ENCODE results near the gene SAMD3.

DNA sequence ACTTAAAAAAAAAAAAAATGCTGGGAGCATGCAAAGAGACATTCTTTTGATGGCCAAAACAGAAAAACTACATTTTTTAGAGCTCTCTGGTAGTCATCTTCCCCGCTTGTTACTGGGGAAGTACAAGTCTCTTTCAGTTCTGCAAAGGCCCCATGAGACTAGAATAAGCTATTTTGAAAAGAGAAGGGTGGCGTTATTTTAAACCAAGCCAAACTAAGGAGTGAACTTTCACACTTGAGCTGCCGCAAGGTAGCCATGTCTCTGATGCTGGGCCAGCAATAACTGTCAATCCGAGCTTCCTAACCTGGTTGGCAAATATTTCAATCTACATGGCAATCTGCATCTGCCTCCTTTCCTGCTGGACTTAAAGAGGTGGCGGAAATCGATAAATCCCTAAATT lies 107.7 kb downstream of the SAMD3 start:
- TF ChIP-seq, protein P1, sequence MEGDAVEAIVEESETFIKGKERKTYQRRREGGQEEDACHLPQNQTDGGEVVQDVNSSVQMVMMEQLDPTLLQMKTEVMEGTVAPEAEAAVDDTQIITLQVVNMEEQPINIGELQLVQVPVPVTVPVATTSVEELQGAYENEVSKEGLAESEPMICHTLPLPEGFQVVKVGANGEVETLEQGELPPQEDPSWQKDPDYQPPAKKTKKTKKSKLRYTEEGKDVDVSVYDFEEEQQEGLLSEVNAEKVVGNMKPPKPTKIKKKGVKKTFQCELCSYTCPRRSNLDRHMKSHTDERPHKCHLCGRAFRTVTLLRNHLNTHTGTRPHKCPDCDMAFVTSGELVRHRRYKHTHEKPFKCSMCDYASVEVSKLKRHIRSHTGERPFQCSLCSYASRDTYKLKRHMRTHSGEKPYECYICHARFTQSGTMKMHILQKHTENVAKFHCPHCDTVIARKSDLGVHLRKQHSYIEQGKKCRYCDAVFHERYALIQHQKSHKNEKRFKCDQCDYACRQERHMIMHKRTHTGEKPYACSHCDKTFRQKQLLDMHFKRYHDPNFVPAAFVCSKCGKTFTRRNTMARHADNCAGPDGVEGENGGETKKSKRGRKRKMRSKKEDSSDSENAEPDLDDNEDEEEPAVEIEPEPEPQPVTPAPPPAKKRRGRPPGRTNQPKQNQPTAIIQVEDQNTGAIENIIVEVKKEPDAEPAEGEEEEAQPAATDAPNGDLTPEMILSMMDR (IDR thresholded peaks at IDR 0.05; ENCODE audit: low read depth, low read length), result no peak
- no peak for TF ChIP-seq EZH2phosphoT487 (IDR thresholded peaks at IDR 0.05; ENCODE audit: low read depth)
